Endothelial cell of coronary artery (primary cell): ENCODE results near the gene RAB24. TPM values are rescaled to one million over a fixed set of nuclear protein-coding genes. Genes with fewer than 3 reads are reported as not detected.

ENCODE experiments used
- total RNA-seq: library from RNA; depleted of rRNA; stranded (reverse); fragments of >200 nt; gene quantifications from 2 replicates; pipeline ENCODE4 v1.2.3, GENCODE V29; 2014

Gene RAB24
- total RNA-seq, result 14.0 and 22.0 TPM in 2 replicates

GRCh38 chr5:177303121-177303924 lies at the start of gene RAB24, which contains the start of gene PRELID1:
TSS of gene RAB24 (minus strand) at chr5:177303719. CDS start at chr5:177303288, 431 bp downstream.
TSS of gene PRELID1 (plus strand) at chr5:177303799. CDS start at chr5:177303986, 187 bp downstream.

GRCh38 chr5:177351392-177352329 lies 48.1 kb upstream of the RAB24 start, which contains the start of gene LMAN2:
TSS of gene LMAN2 (minus strand) at chr5:177351668. CDS start at chr5:177351647, 21 bp downstream.

DNA sequence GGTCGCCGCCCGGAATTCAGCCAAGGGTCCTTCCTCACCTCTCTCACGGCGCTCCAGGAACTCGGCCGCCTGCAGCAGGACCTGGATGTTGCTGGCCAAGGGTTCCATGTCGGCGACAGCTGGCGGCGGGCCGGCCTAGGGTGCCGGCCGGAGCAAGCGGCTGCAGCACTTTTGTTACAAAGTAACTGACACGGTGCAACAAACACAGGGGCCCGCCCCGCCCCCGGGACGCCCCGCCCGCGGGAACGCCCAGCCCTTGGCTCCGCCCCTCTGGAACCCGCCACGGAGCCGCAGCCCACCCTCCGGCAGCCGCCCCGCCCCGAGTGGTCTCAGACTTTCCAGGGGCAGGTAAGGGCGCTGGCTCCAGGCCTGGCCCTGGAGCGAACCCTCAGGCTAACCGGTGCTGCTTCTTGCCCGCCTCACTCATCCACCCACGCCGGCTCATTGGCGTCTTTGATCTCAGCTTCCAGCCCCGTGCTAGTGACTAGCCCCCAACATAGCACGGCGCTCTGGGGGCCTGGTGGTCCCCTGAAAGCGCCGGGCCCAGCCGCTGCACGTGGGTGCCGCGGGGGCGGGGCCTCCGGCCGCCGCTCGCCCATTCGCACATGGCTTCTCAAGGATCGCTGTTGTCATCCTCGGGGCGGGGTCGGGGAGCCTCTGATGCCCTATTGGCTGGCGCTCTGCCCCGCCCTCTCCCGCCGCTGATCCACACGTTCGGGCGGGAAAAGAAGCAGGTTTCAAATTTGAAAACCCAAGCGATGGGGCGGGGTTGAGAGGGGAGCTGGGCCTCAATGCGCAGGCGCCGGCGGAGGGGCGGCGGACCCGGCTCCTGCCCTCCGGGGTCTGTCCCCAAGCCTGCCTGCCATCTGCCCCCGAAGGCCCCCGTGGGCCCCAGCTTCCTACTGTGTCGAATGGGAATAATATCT lies 8.5 kb upstream of the RAB24 start, which contains the start of gene MXD3:
TSS of gene MXD3 (minus strand) at position 176 of the 926 bp plus-strand sequence. CDS start at position 108, 68 bp downstream.

Other genes with a start within 250 kb of the RAB24 start
- gene FGFR4, start 216.8 kb downstream of the RAB24 start, total RNA-seq, result 0.09 and 0.36 TPM in 2 replicates
- 30.5 and 38.3 TPM in 2 replicates for gene NSD1, start 169.9 kb downstream of the RAB24 start, total RNA-seq
- gene PRELID1, start 80 bp upstream of the RAB24 start, total RNA-seq, result 114 and 156 TPM in 2 replicates
- 6.6 and 12.1 TPM in 2 replicates for gene MXD3, start 8.2 kb upstream of the RAB24 start, total RNA-seq
- gene LMAN2, start 47.9 kb upstream of the RAB24 start, total RNA-seq, result 355 and 366 TPM in 2 replicates
- gene RGS14, start 54.2 kb upstream of the RAB24 start, total RNA-seq, result 4.5 and 5.5 TPM in 2 replicates
- gene SLC34A1, start 80.7 kb upstream of the RAB24 start, total RNA-seq, result not detected in 2 replicates
- not detected in 2 replicates for gene PFN3, start 96.9 kb upstream of the RAB24 start, total RNA-seq
- 0.56 and 0.99 TPM in 2 replicates for gene F12, start 105.8 kb upstream of the RAB24 start, total RNA-seq
- 23.5 and 26.3 TPM in 2 replicates for gene GRK6, start 123.0 kb upstream of the RAB24 start, total RNA-seq
- 3.5 and 5.9 TPM in 2 replicates for gene PRR7, start 143.1 kb upstream of the RAB24 start, total RNA-seq
- gene DBN1, start 169.9 kb upstream of the RAB24 start, total RNA-seq, result 204 and 221 TPM in 2 replicates
- gene PDLIM7, start 193.9 kb upstream of the RAB24 start, total RNA-seq, result 75.5 and 132 TPM in 2 replicates
- 1.8 and 2.5 TPM in 2 replicates for gene DOK3, start 206.1 kb upstream of the RAB24 start, total RNA-seq
- gene DDX41, start 213.2 kb upstream of the RAB24 start, total RNA-seq, result 129 and 138 TPM in 2 replicates